HL-60/S4 (cell line): ENCODE results near the gene MYH7B.

Experiments
- in situ Hi-C: fragments of 300-500 bp; cut with MboI; formaldehyde crosslinking; loops from 2 replicates; pipeline ENCODE4 v1.14.3; 2022; ENCODE audit warnings: low sequenced_read_pairs

The MYH7B gene

GRCh38 chr20:35002426-35003210 lies 47.0 kb downstream of the MYH7B start:
- in situ Hi-C loops, result no loop called here

GRCh38 chr20:35003211-35004031 lies 47.8 kb downstream of the MYH7B start:
- in situ Hi-C loops, result no loop called here

GRCh38 chr20:35004051-35004725 lies 48.5 kb downstream of the MYH7B start:
- in situ Hi-C loops, result no loop called here

GRCh38 chr20:35004749-35005462 lies 49.2 kb downstream of the MYH7B start:
- in situ Hi-C loops, result no loop called here
